AG10803 (cell line): ENCODE measurements around the gene ADGRF5.

Experiments
- DNase-seq: peaks from one replicate; pipeline ENCODE4 v3.0.0; 2010; ENCODE audit warnings: low read depth
- H3K4me3 ChIP-seq: 2 replicates; pipeline ENCODE4 v1.5.1; 2011; ENCODE audit warnings: mild to moderate bottlenecking, low read length, control low read depth
- TF ChIP-seq, protein P1 (sequence below): conservative IDR thresholded peaks from 2 replicates; pipeline ENCODE4 v1.5.1; 2011; ENCODE audit warnings: mild to moderate bottlenecking, low read length, control low read depth, inconsistent platforms

ADGRF5 gene

DNA sequence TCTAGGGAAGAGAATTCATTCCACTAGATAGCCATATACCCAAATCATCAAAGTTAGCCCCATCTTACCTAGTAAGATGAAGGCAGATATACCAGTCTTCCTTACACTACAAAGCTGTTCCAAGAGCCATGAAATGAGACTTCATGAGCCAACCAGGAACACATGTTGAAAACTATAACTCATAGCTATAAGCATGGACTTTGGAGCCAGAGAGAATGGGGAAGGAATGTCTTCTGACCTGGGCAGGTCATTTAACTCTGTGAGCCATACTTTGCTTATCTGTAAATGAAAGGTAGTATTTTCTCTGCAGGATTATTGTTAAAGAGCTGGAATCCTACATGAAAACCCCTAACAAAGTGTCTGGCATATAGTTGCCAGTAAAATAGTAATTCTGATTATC, 27.3 kb downstream of the ADGRF5 start:
- no peak for DNase-seq
- TF ChIP-seq, protein P1, sequence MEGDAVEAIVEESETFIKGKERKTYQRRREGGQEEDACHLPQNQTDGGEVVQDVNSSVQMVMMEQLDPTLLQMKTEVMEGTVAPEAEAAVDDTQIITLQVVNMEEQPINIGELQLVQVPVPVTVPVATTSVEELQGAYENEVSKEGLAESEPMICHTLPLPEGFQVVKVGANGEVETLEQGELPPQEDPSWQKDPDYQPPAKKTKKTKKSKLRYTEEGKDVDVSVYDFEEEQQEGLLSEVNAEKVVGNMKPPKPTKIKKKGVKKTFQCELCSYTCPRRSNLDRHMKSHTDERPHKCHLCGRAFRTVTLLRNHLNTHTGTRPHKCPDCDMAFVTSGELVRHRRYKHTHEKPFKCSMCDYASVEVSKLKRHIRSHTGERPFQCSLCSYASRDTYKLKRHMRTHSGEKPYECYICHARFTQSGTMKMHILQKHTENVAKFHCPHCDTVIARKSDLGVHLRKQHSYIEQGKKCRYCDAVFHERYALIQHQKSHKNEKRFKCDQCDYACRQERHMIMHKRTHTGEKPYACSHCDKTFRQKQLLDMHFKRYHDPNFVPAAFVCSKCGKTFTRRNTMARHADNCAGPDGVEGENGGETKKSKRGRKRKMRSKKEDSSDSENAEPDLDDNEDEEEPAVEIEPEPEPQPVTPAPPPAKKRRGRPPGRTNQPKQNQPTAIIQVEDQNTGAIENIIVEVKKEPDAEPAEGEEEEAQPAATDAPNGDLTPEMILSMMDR, result no peak
- no peak overlapping the region for H3K4me3 ChIP-seq

DNA sequence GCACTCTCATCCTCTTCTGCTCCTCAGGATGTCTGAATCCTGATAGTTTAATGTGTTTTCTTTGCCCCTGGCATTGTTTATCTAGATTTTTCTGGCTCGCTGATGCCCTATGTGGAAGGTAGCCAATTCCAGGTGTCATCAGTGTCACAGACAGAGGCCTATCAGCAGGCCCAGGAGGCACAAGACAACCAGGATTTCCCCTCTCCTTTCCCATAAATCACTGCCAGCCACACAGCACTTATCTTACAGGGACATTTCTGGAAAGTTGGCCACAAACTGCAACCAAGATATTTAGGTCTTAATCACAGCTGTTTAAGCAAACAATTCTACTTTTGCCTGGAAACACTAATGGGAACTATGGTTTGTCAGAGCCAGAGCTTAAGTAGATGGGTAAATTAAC, 28.1 kb downstream of the ADGRF5 start:
- TF ChIP-seq, protein P1, result no peak
- no peak for DNase-seq
- no peak overlapping the region for H3K4me3 ChIP-seq

DNA sequence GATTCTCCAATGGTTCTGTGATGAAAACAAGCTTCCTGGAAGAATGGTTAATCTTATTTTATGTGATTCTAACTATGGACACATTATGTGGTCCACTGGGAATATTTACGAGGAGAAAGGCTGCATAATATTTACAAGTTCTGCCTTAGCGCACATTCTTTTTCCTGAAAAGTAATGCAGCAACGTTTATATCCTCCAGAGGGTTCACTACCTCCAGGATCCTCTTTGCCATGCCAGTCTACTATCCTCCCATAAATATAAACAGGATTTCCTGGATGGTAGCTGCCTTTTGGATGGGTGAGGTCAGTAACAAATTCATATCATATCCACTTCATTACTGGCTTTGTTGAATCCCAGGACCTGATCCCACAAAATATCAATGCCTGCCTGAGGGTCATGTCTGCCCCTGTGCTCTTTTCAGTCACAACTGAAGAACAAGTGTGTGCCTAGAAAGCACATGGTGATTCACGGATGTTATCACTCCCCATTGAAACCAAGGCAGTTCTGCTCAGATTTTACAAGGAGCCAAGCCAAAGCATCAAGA, 30.4 kb downstream of the ADGRF5 start:
- no peak overlapping the region for H3K4me3 ChIP-seq
- TF ChIP-seq, protein P1, result no peak
- no peak for DNase-seq

DNA sequence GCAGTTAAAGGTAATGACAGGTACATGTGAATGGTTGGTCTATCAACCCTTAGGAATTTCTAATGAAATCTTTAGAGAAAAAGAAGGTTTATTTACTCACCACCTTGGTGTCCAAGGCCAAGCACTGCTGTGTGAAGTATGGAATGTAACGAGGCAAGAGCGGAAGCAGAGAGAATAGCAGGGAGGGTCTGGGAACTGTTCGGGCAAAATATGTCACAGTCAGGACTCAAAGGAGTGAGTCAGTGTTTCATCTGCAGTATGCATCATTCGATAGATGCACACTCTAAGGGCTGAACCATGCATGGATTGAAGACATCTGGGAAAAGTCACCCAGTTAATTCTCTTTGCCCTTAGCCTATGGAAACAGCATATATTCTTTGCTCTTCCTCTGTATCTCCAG, 33.2 kb downstream of the ADGRF5 start:
- DNase-seq, result no peak
- H3K4me3 ChIP-seq, result no peak overlapping the region
- TF ChIP-seq, protein P1, result no peak

DNA sequence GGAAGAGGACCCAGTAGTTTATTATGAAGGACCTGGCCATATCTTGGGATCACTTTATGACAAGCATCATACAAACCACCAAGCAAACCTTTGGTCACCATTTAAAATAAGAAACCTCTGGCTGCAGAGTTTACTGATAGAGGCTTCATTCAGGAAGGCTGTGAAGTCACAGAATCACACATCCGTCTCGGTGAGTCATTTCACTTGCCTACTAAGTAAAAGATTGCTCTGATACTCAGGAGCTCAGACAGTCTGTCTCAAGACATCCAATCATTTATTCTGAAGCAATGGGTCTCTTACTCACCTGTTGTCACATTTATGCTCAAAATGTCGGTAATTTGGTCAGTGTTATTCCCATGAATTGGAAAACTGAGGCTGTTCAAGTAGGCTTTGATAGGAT, 33.7 kb downstream of the ADGRF5 start:
- TF ChIP-seq, protein P1, result no peak
- DNase-seq, result no peak

DNA sequence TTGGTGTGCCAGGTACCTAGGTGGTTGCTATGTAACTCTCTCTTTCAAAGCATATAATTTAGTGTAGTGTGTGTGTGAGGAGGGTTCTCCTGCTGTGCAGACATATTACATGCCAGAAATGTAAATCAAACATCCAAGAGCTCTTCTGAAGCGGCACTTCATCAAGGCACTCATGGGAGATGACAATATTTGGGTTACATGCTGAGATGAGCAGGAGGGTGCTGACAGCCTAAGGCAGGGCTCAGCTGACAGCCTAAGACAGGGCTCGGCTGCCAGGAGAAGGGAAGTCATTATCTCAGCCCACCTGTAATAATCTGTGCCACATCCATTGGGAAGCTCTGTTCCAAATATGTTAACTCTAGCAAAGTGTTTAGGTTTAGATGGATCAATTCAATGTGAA, 39.1 kb downstream of the ADGRF5 start:
- H3K4me3 ChIP-seq, result no peak overlapping the region
- DNase-seq, result no peak
- TF ChIP-seq, protein P1, result no peak

More for the DNA sequence above, 33.7 kb downstream of the ADGRF5 start:
- no peak overlapping the region for H3K4me3 ChIP-seq

DNA sequence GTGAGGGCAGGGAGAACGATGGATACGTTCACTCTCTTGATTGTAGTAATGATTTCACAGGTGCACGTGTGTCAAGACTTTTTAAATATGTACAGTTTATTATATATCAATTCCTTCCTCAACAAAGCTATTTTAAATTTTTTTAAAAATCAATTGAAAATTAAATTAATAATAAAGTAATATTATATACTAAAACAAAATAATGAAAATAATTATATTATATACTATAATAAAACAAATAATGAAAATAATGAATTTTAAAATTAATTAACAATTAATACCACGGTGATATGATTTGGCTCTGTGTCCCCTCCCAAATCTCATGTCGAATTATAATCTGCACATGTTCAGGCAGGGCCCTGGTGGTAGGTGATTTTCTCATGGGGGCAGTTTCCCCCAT, 42.7 kb downstream of the ADGRF5 start:
- TF ChIP-seq, protein P1, result no peak
- H3K4me3 ChIP-seq, result no peak overlapping the region
- no peak for DNase-seq
